NCI-H526 treated with DMSO at 0.1 percent for 48 hours (cell line): Measurements from ENCODE around the gene NELL1.

ENCODE experiments used
- DNase-seq: peaks from one replicate; lab custom pipeline; 2025; lab: John Stamatoyannopoulos, UW

Gene NELL1

DNA sequence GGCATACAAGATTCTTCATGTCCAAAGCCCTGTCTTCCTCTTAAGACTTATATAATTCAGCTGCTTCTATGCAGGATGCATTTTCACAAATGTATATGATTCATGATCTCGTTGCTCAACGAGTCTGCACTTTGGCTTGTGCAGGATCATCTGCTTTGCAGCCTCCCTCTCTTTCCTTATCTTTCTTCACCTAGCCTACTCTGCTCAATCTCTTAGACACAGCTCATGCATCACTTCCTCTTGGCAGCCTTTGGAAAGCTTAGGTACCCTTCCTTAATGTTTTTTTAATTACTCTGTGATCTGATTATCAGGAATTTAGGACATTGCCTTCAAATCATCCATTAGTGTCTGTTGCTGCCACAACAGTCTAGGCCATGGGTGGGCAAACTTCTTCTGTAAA, 673.8 kb downstream of the NELL1 start:
- DNase-seq, result no peak

DNA sequence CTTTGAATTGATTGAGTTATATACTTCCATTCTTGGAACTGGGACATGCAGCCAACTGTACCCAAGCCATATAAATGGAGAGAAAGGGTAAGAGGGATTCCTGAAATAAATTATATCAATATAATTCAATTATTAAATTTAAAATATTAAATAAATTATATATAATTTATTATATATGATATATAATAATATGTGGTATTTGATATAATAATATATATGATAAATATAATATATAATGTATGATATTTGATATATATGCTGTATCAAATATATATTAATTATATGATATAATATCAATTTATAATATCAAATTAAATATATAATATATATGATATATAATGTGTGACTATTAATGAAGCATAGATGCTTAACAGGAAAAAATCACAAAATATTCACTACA, 677.0 kb downstream of the NELL1 start:
- no peak for DNase-seq

GRCh38 chr11:21350613-21351012, 681.2 kb downstream of the NELL1 start:
- no peak for DNase-seq

DNA sequence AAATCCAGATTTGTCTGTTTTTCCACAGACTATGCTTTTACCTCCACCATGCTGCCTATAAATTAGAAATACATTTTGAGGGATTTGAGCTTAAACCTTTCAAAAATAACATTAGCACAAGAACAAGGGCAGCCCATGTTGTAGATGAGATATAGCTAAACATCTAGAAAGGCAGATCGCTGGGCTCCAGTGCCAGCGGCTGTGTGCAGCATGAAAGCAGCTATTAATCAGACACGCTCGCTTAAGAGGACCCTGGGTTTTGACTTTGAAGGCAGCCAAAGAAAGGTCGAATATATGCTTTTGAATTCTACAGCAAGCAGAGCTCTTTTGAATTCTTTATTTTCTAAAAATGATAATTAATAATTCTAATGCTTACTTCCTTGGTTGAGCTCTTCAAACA, 684.0 kb downstream of the NELL1 start:
- no peak for DNase-seq

DNA sequence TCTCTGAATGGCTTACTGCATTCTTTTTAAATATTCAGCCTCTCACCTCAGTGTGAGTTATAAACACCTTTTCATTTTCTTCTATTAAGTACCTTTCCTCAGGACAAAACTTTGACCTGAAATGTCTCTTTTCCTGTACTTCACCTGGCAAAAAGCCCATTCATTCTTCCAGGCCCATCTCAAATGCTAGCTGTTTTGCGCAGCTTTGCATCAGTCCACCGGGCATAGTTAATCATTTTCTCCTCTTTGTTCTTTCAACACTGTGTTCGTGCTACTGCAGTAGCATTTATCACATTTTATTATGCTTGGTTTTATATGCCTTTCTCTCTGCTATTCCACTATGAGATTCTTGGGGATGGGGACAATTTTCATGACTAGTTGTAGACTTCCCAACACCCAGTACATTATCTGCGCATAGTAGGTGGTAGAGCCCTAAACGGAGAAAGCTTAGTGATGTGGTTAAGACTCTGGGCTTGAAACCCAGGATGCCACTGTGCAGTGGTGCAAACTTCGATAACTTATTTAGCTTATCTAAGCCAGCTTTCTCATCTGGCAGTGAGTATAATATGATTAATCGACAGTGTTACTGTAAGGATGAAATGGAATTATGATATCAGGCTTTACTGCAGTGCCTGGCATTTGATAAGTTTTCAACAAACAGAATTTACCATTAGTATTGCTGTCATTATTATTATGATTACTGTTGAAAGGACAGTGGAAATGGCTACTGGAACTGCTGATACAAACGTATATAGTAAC, 695.7 kb downstream of the NELL1 start:
- no peak for DNase-seq

- DNase-seq, result no peak
These were observed 700.6 kb downstream of the NELL1 start for GRCh38 chr11:21369947-21370346.

GRCh38 chr11:21371044-21371443, 701.7 kb downstream of the NELL1 start:
- no peak for DNase-seq

DNA sequence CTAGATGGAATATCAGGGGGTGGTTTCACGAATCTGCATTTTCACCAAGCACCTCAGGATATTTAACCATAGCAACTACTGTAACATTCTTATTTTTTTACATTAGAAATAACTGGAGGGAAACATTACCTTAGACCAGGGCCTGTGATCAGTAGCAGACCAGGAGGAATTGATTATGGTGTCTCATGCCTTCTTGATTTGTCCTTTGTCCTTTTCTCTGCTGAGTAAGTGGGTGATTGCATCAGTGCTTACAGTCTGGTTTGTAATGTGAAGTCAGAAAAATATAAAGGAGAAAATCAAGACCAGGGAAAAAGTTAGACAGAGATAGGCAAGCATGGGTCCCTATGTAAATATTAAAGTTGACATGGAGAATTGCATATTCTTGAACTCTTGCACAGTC, 703.3 kb downstream of the NELL1 start:
- DNase-seq, result no peak

GRCh38 chr11:21374376-21374775, 705.0 kb downstream of the NELL1 start:
- DNase-seq, result no peak

DNA sequence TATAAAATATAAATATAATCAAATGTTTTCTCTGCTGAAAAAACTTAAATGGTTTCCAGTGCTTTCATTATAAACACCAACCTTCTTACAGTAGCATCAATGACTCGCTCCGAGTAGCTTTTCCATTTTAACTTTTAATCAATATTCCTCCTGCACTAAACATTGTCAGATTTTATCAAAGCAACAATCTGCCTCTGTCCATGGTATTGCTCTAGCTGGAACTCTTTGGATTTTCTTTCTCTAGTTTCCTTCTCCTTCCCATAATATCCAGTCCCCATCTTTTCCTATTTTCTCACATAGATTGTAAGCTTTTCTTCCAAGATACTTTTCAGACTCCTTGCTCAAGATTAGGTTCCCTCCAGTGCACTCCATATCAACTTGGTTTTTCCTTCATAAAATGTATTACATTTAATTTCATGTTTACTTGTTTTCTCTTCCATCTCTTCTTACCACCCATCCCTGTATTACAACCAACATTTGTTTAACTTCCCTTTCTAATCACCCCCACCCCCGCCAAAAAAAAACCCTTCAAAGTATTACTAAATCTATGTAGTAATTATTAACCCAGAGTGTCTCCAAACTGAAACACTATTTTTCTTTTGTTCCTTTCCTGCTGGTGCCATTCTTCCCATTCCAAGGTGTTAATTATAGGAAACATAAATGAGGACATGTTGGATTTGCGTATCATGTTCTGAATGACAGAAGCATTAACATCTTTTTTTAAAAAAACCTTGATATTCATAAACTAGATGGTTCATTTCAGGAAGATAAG, 716.5 kb downstream of the NELL1 start:
- DNase-seq, result no peak

DNA sequence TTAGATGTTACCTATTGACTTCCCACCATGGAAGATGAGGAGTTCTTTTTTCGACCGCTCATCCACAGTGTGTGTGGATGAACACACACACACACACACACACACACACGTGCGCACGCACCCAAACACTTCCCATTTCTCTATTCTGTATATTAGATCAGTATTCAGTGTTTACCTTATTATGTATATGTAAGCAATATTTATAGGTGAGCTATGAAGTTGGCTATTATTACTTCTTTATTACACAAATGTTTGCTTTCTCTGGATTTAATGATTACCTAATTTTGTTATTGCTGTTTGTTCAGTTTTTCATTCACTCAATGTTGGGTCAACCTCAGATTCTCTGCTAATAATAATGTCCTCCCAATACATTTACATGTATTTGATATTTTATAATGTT, 721.0 kb downstream of the NELL1 start:
- no peak for DNase-seq

DNA sequence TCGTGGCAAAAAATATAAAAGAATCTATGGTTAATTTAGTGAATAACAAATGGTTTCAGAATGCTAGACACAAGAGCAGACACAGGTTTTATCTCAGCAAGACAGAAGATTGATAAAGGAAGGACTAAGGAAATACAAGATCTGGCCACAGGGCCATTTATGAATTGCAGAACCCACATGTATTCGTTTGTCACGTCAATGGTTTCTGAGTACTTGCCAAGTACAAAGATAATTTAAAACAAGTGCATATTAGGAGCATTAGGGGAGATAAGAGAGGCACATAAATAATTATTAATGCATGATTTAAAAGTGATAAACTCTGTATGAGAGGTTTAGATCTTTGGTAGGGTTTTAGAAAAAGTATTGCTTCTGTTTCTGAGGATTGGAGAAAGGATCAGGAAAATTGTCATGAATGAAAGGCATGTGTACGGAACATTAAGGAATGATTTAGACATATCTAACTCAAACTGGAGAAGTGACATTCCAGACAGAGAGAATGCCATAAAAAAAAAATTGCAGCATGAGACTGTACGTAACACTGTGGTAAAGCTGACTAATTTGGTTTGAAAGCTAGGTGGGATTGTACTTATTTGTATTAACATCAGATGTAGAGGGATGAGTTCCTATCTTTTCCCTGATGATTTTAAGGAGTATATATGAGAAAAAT, 727.1 kb downstream of the NELL1 start:
- no peak for DNase-seq

GRCh38 chr11:21398195-21398594, 728.8 kb downstream of the NELL1 start:
- DNase-seq, result no peak

- DNase-seq, result no peak
These were observed 732.1 kb downstream of the NELL1 start for GRCh38 chr11:21401496-21401895.

DNA sequence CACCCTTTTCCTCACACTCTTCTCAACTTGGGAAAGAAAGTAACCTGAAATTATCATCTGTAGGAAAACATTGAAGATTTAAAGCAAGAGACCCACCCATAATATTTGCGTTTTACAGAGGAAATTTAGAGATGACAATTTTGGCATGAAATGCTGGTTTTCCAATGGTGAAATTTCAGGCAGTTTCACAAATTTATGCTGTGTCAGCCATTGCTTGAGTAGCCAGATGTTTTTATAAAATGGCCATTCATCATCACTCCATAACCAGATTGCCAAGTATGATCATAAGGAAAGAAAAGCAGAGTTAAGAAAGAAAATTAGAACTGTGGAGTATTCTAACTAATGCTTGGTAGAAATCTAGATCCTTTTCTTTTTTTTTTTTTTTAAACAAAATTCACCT, 732.9 kb downstream of the NELL1 start:
- DNase-seq, result no peak

DNA sequence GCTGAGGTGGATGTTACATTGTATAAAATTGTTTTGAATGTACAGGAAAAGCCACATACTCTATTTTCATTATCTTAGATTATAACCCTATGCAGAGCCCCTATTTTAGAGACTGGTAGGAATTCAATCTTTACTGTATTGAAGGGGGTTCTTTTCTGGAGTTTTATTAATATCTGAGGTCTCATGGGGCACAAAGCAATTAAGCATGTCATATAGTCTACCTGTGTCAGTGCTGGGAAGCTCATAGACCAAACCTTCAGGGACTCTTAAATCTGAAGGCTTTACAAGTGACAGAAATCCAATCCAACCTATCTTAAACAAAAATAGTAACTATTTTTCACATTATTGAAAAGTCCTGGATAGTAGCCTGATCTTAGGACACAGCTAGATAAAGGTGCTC, 733.7 kb downstream of the NELL1 start:
- DNase-seq, result no peak

- DNase-seq, result no peak
These were observed 736.0 kb downstream of the NELL1 start for GRCh38 chr11:21405422-21405821.

DNA sequence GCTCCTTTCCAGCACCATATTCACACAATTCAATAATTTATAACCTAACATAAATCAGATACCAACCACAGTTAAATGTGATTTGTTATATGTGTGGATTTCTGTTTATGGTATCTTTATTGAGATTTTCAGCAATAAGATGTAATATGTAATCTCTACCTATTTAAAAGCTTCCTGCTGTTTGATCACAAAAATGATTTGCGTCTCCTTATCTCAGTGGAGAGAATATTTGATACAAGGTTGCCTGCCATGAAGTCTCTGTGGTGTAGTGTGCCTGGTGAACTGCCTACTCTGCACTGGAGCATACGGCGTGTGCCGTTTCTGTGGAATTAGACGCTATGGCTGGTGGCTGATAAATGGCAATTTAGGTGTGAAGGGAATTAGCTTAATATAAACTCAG, 741.1 kb downstream of the NELL1 start:
- DNase-seq, result no peak

- DNase-seq, result no peak
These were observed 741.7 kb downstream of the NELL1 start for GRCh38 chr11:21411104-21411503.

DNA sequence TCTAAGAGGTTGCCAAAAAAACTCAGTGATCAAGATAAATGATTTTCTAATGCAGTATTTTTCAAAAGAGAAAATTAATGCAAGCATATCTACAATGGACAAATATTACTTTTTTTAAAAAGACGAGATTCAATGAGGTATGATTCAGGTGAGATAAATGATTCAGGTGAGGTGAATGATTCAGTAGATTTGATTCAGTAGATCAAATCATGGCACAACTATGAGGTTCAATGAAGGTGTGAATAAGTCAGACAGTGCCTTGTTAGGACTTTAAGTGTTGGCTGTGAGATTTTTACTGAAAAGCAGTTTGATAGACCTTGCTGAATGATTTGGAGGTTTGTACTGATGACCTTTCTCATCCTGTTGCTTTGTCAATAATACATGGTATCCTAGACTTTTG, 742.2 kb downstream of the NELL1 start:
- no peak for DNase-seq

DNA sequence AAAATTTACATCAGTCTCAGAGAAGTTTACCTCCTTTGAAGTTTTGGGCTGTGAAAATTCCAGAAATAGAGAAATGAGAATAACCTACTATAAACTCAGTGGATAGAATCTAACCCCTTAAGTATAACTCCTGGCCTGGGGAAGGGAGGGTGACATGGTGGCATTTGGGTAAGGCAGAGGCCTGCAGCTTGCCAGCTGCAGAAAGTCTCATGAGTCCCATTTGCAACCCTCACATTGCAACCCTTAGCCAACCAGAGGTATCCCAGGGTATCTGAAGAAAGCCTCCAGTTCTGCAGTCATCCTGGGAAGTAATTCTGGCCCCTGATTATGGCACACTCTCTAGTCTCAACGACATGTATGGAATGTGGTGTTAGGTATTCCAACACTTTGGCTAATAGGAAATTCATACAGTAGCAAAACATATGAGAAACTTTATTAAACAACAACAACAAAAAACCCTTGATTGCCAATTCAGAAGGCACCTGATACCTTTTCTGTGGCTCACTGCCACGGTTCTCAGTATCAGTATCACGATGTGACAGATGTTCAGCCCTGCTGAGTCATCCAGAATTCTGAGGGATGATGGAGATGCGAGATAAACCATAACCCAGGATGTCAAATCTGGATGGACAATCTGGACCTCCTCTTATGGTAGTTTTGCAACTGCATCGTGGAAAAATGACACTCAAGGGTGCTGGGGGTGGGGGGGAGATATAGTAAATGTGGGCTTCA, 743.4 kb downstream of the NELL1 start:
- DNase-seq, result no peak

GRCh38 chr11:21414953-21415352, 745.6 kb downstream of the NELL1 start:
- no peak for DNase-seq
